GM21825 (cell line): ENCODE results near the gene ARID1B.

Source experiments
- ATAC-seq: cut with Tn5 transposase; IDR thresholded peaks from one replicate; pipeline ENCODE4 v1.9.1; 2021; ENCODE audit warnings: mild to moderate bottlenecking, moderate library complexity; ENCODE audit not compliant: unreplicated experiment

The ARID1B gene

DNA sequence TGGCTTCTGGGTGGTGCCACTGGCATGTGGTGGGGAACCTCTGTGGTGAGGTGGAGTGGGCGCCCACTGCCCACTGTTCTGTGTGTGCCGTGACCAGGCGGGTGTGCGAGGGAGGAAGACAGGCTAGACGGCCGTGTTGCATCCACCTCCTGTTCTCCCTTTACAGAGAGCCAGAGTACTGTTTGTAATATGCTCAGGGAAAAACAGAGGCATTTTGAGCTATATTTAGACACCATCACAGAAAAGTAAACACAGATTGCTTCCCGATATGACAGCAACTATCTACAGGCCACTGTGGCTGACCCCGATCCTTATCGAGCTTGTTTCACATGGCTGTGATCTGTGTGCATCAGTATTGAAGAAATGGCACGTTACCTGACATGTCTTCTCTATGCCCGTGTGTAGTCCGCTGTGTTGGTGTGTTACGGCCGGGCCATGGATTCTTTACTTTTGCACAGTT, 45.6 kb downstream of the ARID1B start:
- ATAC-seq, result no peak

DNA sequence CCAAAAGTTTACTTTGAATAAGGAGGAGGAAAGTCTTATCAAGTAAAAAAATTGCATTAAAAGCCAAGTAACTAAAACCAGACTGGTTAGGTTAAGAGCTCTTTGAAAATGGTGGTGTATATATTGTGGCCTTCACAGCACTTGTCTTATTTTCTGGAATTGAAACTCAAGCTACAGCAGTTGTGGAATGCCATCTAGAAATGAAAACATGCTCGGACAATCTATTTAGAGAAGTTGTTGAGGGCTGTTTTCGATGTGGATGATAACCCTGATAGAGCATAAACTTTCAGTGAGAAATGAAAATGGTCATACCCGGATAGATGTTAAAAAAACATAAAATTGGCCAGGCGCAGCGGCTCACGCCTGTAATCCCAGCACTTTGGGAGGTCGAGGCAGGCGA, 47.0 kb downstream of the ARID1B start:
- no peak for ATAC-seq

DNA sequence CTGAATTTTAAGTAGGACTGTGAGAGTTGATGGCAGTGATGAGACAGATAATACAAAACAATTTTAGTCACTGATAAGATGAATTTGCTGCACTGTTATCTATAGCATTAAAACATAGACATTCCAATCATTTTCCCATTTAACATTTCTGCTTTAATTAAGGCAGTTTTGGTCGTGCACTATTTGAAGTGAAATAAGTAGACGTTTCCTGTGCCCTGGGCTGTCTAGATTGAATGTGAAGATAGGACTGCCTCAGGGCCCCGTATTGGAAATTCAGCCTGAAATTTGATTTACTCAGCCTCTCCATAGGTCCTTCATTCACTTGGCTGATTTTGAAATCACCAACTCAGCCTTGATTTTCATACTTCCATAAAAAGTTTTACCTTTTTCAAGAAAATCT, 48.3 kb downstream of the ARID1B start:
- ATAC-seq, result no peak

DNA sequence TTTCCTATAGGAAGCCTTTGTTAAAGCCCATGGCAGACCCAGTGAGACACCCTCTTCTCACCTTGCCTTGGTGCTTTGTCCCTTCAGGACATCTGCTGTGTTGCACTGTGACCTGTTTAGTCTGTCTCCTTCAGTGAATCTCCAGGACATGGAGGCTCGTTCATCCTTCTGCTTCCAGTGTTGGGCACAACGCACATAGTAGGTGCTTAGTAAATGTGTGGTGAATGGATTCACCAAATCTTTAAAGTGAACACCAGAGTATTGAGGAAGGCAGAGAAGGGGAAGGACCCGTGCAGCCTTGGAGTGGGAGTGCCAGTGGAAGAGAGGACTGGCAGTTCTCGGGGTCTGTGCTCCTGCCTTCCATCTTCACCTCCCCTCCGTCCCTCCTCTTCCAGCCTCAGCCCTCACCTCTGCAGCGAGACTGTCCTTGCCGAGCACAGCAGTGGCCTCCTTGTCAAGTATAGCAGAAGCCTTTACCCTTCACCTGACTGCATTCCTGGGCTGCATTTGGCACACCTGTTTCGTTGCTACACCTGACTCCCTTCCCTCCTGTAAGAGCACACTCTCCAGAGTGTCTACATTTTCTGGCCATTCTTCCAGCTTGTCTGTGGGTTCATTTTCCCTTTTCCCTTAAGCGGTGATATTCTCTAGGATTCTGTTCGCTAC, 49.2 kb downstream of the ARID1B start:
- no peak for ATAC-seq

DNA sequence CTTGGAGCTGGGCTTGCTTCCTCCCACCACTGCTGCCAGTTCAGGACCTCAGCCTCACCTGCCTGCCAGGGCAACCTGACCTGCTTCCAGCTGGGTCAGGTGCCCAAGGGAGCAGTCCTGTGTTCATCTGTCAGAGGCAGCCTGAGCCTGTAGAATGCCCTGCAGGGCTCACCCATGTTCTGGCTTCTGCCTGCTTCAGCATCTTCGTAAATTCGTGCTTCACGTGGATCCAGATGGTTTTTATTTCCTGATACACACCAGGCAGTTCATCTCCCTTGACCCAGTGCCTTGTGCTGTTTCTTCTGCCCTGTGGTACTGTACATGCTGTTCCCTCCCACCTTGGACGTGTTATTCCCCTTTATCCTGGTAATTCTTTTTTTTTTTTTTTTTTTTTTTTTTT, 50.2 kb downstream of the ARID1B start:
- ATAC-seq, result no peak

DNA sequence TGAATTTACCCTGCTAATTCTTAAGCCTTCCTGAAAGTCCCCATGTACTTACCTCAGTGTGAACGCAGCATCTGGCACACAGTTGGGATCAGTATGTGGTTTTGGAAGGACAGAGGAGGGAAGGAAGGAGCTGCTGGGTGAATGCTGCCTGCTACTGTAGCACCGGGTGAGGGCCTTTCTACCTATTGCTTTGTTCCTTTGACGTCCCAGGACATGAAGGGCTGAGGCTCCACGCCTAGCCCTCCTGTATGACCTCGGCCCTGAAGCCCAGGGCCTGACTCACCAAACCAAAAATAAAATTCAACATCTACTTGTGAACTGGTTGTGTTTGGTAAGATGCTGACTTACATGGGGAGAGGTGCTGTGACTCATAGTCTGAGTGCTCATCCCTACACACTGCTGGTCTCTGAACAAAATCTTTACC, 51.1 kb downstream of the ARID1B start:
- no peak for ATAC-seq

DNA sequence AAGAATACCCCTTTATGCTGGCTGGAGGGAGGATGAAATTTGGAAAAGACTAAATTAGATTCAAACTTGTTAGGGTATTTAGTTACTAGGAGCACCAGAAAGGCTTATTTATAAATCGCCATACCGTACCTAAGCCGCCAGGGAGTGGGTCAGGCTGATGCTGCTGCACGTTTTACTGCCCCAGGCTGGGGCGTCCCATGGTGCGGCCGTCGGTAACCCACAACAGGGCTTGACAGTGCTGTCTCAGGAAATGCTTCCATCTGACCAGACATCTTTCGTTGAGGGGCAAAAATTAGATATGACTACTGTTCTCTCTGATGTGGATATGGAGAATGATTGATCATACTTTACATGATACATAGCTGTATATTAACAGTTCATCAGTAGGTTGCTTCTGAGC, 52.9 kb downstream of the ARID1B start:
- no peak for ATAC-seq

DNA sequence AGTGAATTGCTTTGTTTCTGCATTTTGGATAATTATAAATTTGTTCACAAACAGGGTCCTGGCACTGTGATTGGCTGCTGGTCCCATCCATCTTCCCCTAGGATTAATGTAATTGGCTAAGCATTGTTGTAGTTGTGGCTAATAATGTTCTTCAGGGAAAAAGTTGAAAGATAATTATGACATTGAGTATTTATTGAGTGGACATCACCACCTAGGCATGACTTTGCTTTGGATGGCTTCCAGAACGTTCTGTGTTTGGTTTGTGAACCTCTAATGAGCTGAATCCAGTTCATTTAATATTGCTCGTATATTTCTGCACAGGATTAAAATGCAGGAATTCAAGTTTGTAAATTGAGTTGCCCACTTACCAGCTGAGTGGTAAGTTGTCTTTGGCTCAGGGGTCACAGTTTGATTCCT, 55.1 kb downstream of the ARID1B start:
- ATAC-seq, result no peak

DNA sequence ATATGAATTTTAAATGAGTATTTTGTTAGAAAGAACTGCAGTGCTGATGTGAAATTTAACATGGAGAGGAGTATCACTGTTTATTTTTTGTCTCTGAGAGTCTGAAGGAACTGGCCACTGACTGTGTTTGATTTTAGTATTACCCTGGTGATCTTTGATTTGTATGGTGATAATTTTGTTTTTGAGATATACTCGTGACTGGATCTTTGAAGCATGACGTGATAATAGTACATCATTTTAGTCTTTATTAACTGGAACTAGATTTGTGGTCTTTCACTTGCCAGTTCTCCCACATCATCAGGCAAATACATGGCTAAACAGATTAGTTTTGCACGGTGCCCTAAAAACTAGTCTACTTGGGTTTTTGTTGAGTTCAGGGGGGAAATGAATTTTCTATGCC, 55.5 kb downstream of the ARID1B start:
- no peak for ATAC-seq

DNA sequence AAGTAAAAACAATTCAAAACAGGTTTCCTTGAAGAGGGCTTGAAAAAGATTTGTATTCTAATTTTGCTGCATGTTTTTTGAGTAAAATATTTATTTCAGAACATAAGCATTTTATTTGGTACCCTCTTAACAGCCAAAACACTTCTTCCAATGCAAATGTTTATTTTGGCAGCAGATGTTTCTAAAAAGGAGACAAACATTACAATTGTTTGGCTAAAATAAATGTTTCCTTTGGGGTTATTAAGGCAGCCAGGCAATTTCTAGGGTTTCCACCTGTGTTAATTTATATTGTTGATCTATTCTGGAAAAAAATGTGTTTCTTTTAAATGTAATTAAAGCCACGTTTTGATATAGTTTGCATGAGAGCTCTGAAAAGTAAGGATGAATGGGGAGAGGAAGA, 56.6 kb downstream of the ARID1B start:
- no peak for ATAC-seq

DNA sequence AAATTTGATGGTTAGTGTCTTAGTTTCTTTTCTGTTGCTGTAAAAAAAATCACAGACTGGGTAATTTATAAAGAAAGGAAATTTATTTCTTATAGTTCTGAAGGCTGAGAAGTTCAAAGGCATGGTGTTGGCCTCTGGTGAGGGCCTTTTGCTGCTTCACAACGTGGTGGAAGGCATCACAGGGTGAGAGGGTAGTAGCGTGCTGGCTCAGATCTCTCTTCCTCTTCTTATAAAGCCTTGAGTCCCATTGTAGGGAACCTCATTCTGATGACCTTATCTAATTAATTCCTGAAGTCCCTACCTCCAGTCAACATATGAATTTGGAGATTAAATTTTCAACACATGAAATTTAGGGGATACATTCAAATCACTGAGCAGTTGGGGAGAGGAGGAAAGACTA, 62.0 kb downstream of the ARID1B start:
- ATAC-seq, result no peak

DNA sequence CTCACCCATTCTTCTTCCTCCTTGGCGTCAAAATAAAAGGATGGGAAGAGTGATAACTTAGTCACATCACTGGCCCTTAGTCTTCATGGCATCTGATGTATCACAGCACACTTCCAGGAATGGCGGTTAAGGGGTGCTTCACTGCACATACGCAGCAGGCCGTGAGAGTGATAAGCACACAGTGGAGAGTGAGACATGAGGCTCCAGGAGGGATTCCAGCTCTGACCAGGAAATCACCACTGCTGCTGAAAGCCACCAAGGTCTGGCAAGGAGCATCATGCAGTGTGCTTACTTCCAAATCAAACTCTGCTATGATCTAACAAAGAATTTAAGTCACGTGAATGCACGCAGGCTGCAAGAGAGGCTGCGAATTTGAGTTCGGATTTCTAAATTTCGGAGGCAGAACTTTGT, 62.4 kb downstream of the ARID1B start:
- no peak for ATAC-seq

DNA sequence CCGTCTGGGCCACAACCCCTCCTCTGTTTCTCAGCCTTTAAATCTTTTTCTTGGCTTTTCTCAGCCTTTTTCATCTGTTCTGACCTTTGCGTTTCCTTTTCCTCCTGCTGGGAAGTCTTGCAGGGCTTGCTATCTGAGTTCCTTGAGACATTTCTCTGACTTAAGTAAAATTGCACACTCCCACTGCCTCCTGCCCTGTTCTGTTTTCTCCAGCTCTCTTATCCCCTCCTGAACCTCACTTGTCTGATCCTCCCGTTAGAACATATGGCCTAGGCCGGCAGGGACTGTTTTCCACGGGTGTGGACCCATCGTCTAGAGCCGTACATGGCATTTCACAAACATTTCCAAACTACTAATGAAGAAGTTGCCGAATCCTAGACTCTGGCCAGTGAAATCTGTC, 63.0 kb downstream of the ARID1B start:
- no peak for ATAC-seq

DNA sequence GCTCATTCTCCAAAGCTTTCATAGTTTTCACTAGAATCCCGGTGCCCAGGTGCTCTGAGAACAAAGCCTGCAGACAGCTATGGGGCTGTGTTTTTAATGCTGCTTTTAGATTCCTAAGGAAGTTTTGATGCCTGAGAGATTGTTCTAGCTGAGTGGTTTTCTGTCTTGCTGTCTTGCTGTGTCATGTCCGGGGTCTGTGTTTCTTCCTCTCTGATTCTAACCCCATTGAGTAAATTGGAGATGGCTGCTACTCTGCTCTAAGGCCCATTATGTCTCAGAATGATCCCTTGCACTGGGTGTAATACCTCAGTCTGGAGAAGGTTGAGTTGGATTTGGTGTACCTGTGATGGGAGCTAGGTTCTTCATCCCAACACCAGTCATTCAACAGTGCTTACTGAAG, 63.4 kb downstream of the ARID1B start:
- ATAC-seq, result no peak

DNA sequence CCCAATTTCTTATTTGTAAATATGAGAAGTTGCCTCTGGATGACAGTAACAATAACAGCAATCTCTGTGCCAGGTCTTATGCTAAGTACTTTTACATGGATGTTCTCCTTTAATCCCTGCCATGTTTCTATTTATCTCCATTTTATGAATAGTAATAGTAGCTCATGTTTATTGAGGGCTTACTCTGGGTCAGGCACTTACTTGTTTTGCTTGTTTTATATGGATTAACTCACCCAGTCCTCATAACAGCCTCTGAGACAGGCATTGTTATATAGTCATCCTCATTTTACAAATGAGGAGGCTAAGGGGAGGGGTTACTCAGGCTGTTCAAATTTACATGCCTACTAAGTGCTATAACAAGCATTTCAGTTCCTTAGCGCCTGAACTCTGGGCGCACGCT, 64.3 kb downstream of the ARID1B start:
- no peak for ATAC-seq

DNA sequence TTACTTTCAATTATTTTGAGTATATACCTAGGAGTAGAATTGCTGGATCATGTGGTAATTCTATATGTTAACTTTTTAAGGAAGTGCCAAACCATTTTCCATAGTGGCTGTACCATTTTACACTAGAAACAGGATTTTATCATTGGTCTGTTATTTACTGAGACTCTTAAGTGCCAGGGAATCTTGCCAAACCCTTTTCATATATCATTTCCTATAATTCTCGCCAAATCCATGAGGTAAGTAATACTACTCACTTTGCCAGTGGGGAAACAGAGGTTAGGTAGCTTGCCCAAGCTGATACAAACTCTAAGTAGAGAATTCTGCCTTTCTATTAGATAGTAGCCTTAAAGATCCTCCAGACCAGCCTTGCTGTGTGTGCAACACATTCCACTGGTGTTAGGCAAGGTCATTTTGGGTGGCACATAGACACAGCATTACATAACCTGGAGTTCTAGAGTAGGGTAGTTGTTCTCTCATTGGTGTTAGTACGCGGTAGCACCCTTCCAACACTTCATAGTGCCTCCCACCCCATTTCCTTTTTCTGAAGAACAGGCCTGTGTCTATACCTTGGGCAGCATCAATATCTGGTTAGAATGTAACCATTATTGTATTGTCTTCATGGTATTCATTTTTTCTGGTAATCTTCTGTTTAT, 65.5 kb downstream of the ARID1B start:
- no peak for ATAC-seq

DNA sequence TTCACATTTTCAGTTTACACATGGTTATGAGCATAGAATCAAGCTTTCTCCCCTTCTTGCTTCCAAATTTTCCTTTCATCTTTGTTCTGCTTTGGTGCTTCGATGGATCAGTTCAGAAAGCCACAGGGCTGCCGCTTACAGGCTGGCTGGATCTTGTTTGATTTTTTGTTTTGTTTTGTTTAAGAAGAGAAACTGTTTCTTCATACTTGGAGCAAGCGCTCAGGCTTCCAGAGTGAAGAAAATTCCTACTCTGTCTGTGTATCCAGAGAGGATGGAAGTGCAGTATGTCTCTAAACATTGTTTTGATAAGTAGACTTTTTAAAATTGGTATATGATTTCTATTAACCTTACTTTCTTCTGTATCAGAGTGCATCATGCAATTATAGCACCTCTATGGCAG, 66.9 kb downstream of the ARID1B start:
- ATAC-seq, result no peak

DNA sequence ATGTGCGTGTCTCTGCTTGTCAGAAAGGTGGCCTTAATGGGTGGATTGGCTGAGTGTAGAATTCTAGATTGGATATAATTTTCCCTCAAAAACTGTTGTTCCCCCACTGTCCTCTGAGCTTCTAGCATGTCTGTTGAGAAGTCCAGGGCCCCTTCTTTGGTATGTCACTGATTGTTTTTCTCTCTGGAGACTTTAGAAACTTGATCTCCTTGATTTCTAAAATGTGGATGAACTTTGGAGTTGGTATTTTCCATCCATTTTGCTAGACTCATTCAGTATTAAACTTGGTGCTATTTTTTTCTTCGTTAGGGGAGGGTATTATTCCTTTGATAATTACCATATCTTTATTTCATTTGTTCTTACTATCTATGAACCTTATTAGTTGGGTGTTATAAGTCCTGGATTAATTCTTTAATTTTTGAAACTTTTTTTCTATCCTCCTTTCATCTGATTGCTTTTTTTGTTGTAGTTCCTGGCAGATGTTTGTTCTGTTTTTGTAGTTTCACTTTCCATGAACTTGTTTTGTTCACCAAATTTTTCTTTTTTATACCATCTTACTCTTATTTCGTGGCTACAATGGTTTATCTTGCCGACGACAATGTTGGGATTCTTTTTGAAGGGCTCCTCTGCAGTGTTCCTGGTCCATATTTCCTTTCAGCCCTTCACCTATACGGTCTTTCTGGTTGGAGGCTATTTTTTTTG, 68.4 kb downstream of the ARID1B start:
- no peak for ATAC-seq

DNA sequence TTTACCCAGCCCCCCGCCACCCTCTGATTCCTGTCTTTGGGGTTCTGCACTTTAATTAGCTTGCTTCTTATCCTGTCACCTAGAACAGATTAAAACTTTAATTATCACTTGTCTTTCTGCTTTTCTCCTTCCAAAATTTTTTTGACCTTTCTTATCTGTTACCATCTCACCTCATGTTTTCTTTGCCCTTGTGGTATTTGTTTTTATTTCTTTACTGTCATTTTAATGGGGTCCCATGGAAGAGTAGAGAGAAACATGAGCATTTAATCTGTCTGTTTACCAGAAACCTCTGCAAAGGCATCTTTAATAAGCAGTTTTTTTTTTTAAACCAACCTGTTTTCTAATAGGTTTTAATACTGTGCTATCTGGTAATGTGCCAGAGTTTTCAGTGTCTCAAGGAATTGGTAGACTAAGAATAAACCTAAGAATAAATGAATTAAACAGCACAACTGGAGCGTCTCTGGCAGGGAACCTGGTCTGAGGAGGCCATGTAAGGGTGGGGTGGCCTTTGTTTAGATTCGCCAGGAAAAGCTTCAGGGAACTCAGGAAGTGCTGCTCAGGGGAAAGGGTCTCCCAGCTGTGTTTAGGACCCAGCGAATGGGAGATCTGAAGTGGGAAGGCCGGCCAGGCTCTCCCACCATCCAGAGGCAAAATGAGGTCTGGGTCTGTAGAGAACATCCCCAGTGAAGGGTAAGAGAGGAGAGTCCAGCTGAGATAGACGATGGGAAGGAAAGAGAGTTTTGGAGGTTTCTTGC, 69.8 kb downstream of the ARID1B start:
- no peak for ATAC-seq

DNA sequence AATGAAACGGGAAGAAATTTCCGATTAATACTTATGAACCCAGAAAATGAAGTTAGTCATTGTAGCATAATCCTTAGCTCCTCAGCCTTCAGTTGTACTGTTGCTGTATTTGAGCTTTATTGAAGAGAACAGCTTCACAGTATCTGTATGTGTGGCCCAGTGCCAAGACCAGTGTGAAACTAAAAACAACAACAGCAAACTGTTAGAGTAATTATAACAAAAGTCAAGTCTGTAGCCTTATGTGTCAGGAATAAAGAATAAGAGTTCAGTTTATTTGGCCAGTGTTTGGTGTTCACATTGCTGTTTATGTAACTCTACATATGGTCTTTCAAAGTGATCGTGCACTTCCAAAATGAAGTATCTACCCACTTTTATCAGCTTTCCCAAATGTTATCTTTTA, 70.9 kb downstream of the ARID1B start:
- ATAC-seq, result no peak

DNA sequence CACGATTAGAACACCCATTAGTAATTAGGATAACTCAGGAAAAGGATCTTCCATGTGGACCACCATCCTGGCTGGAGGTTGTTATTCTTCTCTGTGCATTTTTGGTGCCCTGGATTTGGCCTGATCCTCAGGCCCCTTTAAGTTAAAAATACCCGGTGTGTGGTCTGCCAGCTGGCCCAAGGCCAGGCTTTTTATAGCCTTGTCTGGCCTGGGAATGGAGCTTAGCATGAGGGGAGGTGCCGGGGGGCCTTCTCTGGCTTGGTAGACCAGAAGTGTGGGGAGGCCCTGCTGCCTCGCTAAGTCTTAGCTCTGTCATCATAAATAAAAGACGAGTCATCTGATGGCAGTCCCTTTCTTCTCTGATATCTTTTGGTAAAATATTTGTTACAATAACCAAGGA, 71.4 kb downstream of the ARID1B start:
- ATAC-seq, result no peak

DNA sequence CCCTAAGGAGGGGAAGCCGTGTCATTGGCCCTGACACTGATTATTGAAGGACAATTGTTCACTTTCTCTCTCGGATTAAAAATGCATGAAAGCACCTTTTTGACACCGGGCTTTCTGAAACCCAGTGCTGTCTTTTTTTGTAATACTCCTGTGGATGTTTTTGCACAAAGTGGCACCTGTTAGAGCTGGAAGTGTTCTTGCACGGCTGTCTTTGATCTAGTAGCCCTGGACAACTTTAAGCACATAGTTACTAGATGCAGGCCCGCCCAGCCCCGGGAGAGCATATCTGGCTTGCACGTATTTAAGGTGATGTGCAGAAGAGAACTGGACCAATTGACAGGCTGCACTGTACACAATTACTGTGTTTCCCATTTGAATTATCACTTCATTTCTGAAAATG, 72.6 kb downstream of the ARID1B start:
- no peak for ATAC-seq
